Measurements from ENCODE around the gene SPTLC3. TPM values are rescaled to one million over a fixed set of nuclear protein-coding genes. Genes with fewer than 3 reads are reported as not detected.

Gene SPTLC3
- total and polyA plus RNA-seq, 2 of the 13 experiments (the other 11 are each of a cell fraction or from before 2014, with no cell fraction given), result 20.5 to 95.6 TPM

GRCh38 chr20:13058666-13059389, 50.1 kb downstream of the SPTLC3 start (continued):
- no peak for TF ChIP-seq ZNF333 (CRISPR knock-in tag; IDR thresholded peaks at IDR 0.05; ENCODE audit: borderline replicate concordance)
- TF ChIP-seq, protein P1, sequence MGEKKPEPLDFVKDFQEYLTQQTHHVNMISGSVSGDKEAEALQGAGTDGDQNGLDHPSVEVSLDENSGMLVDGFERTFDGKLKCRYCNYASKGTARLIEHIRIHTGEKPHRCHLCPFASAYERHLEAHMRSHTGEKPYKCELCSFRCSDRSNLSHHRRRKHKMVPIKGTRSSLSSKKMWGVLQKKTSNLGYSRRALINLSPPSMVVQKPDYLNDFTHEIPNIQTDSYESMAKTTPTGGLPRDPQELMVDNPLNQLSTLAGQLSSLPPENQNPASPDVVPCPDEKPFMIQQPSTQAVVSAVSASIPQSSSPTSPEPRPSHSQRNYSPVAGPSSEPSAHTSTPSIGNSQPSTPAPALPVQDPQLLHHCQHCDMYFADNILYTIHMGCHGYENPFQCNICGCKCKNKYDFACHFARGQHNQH (CRISPR knock-in tag; IDR thresholded peaks at IDR 0.05), result peak; percentile 93
- TF ChIP-seq ZFP37 (CRISPR knock-in tag; IDR thresholded peaks at IDR 0.05; ENCODE audit: borderline replicate concordance), result peak; percentile 64
- TF ChIP-seq POGZ (CRISPR knock-in tag; IDR thresholded peaks at IDR 0.05), result peak; percentile 96
- TF ChIP-seq NR2F2 (IDR thresholded peaks at IDR 0.05; ENCODE audit: borderline replicate concordance, low read depth), result peak; percentile 90
- TF ChIP-seq ZNF230 (CRISPR knock-in tag; IDR thresholded peaks at IDR 0.05), result peak; percentile 12; the same call in 1 of the 2 replicates
- TF ChIP-seq KLF16 (CRISPR knock-in tag; IDR thresholded peaks at IDR 0.05), result peak in 1 of 2 experiments; percentile 60; a peak in 1 of 4 replicates
- 0 out of 2 replicates have a peak, but pooled peaks have one; percentile 71 for TF ChIP-seq ZNF720 (CRISPR knock-in tag; IDR thresholded peaks at IDR 0.05)
- TF ChIP-seq TOPORS (CRISPR knock-in tag; IDR thresholded peaks at IDR 0.05), result peak; percentile 16; the same call in 1 of the 2 replicates
- TF ChIP-seq SAP130 (CRISPR knock-in tag; IDR thresholded peaks at IDR 0.05; ENCODE audit: low read depth), result peak; percentile 68
- no peak for TF ChIP-seq SMC3 (IDR thresholded peaks at IDR 0.05; ENCODE audit: low read length)
- TF ChIP-seq SRY (CRISPR knock-in tag; IDR thresholded peaks at IDR 0.05), result no peak
- TF ChIP-seq ELF3 (CRISPR knock-in tag; IDR thresholded peaks at IDR 0.05), result peak; percentile 58
- no peak for TF ChIP-seq ZNF83 (CRISPR knock-in tag; IDR thresholded peaks at IDR 0.05; ENCODE audit: borderline replicate concordance)
- no peak for TF ChIP-seq PLRG1 (conservative IDR thresholded peaks at IDR 0.05)
- TF ChIP-seq ZNF737 (CRISPR knock-in tag; IDR thresholded peaks at IDR 0.05; ENCODE audit: borderline replicate concordance), result no peak
- no peak for TF ChIP-seq ZNF24 (IDR thresholded peaks at IDR 0.05)
- TF ChIP-seq ZSCAN9 (CRISPR knock-in tag; IDR thresholded peaks at IDR 0.05; ENCODE audit: borderline replicate concordance), result peak; percentile 71; the same call in 1 of the 2 replicates
- TF ChIP-seq, protein P2, sequence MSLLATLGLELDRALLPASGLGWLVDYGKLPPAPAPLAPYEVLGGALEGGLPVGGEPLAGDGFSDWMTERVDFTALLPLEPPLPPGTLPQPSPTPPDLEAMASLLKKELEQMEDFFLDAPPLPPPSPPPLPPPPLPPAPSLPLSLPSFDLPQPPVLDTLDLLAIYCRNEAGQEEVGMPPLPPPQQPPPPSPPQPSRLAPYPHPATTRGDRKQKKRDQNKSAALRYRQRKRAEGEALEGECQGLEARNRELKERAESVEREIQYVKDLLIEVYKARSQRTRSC (CRISPR knock-in tag; IDR thresholded peaks at IDR 0.05; ENCODE audit: low read depth), result no peak
- TF ChIP-seq NFE2L1 (CRISPR knock-in tag; IDR thresholded peaks at IDR 0.05; ENCODE audit: borderline replicate concordance), result no peak
- peak; percentile 78 for TF ChIP-seq HMG20B (CRISPR knock-in tag; conservative IDR thresholded peaks at IDR 0.05)
- no peak for TF ChIP-seq SCMH1 (CRISPR knock-in tag; IDR thresholded peaks at IDR 0.05; ENCODE audit: borderline replicate concordance)
- TF ChIP-seq, protein P3, sequence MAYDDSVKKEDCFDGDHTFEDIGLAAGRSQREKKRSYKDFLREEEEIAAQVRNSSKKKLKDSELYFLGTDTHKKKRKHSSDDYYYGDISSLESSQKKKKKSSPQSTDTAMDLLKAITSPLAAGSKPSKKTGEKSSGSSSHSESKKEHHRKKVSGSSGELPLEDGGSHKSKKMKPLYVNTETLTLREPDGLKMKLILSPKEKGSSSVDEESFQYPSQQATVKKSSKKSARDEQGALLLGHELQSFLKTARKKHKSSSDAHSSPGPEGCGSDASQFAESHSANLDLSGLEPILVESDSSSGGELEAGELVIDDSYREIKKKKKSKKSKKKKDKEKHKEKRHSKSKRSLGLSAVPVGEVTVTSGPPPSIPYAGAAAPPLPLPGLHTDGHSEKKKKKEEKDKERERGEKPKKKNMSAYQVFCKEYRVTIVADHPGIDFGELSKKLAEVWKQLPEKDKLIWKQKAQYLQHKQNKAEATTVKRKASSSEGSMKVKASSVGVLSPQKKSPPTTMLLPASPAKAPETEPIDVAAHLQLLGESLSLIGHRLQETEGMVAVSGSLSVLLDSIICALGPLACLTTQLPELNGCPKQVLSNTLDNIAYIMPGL (CRISPR knock-in tag; IDR thresholded peaks at IDR 0.05; ENCODE audit: borderline replicate concordance in 1 of 2, low read depth in 1 of 2), result peak in 1 of 2 experiments; percentile 50; a peak in 2 of 4 replicates
- no peak for TF ChIP-seq FLYWCH1 (CRISPR knock-in tag; IDR thresholded peaks at IDR 0.05)
- TF ChIP-seq ZNF724P (CRISPR knock-in tag; IDR thresholded peaks at IDR 0.05; ENCODE audit: borderline replicate concordance), result no peak
- TF ChIP-seq GFI1 (CRISPR knock-in tag; IDR thresholded peaks at IDR 0.05; ENCODE audit: borderline replicate concordance), result no peak; the same call in 1 of the 2 replicates
- TF ChIP-seq TP53 (CRISPR knock-in tag; conservative IDR thresholded peaks at IDR 0.05), result no peak
- TF ChIP-seq RARA (CRISPR knock-in tag; IDR thresholded peaks at IDR 0.05), result peak; percentile 98
- no peak for TF ChIP-seq ZNF773 (CRISPR knock-in tag; IDR thresholded peaks at IDR 0.05; ENCODE audit: borderline replicate concordance)
